Measurements from ENCODE around the gene LYPD4.
A peak's percentile ranks its signal among the peaks of the same experiment; 100 is the strongest.
"Not testable (repeated sequence)": the region's sequence is repeated elsewhere in the genome, so short reads cannot be mapped to it uniquely, and the experiment has no call there.

LYPD4 gene, protein sequence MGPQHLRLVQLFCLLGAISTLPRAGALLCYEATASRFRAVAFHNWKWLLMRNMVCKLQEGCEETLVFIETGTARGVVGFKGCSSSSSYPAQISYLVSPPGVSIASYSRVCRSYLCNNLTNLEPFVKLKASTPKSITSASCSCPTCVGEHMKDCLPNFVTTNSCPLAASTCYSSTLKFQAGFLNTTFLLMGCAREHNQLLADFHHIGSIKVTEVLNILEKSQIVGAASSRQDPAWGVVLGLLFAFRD

GRCh38 chr19:41844601-41845000 is at the start of gene LYPD4:
Gene LYPD4 (minus strand): TSS chr19:41844683. CDS start chr19:41839285, 5,398 bp downstream.
- no peak for DNase-seq

DNA sequence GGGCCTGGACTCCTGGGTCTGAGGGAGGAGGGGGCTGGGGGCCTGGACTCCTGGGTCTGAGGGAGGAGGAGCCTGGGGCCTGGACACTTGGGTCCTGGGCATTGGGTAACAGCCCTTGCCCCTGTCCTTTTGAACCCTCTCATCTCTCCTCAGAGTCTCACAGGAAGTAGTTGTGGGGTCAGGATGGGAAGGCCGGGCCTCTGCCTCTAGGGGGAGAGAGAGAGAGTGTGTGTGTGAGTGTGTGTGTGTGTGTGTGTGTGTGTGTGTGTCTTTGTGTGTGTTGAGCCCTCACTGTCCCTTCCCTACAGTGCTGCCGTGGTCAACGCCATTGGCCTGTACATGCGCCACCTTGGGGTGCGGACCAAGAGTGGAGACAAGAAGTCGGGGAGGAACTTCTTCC is 49.4 kb upstream of the LYPD4 start:
- no peak for DNase-seq

DNA sequence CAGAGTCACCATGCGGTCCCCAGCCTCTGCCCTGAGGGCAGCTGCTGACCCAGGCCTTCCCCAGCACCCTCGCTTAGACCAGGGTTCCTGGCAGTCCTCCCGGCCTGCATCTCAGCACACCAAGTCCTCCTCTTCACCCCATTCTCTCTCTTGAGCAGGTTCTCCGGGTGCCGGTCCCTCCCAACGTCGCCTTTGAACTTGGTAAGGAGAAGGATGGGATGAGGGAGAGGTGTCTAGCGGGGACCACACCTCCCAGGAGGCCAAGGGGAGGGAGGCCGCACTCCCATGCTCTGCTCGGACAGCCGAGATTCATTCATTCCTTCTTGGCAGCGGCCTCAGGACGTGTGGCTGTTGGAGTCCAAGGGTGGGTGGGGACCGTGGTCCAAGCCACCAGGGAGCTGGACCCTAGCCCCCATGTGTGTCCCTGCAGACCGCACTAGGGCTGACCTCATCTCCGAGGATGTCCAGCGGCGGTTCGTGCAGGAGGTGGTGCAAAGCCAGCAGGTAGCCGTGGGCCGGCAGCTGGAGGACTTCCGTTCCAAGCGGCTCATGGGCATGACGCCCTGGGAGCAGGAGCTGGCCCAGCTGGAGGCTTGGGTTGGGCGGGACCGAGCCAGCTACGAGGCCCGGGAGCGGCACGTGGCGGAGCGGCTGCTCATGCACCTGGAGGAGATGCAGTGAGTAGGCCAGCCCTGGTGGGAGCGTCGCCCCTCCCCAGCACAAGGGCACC is 47.9 kb upstream of the LYPD4 start:
- DNase-seq = no peak

- DNase-seq = no peak
Observed at GRCh38 chr19:41890936-41891335, 46.5 kb upstream of the LYPD4 start.

GRCh38 chr19:41889896-41890295 is 45.4 kb upstream of the LYPD4 start:
- DNase-seq = no peak

- DNase-seq = no peak
Observed at GRCh38 chr19:41888926-41889325, 44.4 kb upstream of the LYPD4 start.

GRCh38 chr19:41887711-41888382 is 43.4 kb upstream of the LYPD4 start:
- no peak for DNase-seq

DNA sequence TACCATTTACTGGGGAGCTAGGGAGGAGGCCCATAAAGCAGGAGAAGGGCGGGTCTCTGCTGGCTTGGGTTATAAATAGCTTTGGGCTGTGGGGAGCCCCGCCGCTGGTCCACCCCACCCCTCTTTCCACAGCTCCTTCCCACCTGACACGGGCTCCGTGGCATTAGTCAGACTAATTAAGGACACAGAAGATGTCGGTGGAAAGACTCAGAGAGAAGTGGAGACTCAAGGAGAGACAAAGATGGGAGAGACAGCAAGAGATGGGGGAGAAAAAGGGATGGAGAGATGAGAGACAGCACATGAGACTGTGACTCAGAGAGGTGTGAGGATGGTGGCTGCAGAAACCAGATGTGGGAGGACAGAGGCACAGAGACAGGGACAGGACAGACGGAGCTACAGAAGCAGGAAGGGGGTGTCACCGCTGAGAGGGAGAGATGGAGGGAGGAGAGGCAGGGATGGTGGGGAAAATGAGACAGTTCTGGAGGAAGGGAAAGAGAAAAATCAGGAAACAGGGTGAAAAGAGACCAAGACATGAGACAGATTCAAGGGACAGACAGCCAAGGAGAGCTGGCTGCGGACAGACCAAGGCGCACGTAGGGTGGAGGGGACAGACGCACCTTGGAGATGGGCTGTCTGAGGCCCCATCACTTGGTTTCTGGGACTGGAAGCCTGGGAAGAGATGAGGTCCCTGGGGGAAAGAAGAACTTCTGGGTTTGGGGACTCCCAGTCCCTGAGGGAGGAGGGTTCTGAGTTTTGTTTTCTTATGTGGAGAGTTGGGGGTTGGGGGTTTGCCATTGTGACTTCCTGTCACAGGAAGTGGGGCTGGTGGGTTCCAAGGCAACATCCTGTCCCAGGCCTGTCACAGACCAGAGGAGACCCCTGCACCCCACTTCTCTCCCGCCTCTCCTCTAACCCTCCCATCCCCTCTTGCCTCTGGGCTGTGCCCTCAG is 42.6 kb upstream of the LYPD4 start:
- no peak for DNase-seq

- peak; percentile 98 for DNase-seq
Observed at GRCh38 chr19:41883821-41884733, 39.6 kb upstream of the LYPD4 start.

- DNase-seq = no peak
Observed at GRCh38 chr19:41883463-41883820, 39.0 kb upstream of the LYPD4 start.

DNA sequence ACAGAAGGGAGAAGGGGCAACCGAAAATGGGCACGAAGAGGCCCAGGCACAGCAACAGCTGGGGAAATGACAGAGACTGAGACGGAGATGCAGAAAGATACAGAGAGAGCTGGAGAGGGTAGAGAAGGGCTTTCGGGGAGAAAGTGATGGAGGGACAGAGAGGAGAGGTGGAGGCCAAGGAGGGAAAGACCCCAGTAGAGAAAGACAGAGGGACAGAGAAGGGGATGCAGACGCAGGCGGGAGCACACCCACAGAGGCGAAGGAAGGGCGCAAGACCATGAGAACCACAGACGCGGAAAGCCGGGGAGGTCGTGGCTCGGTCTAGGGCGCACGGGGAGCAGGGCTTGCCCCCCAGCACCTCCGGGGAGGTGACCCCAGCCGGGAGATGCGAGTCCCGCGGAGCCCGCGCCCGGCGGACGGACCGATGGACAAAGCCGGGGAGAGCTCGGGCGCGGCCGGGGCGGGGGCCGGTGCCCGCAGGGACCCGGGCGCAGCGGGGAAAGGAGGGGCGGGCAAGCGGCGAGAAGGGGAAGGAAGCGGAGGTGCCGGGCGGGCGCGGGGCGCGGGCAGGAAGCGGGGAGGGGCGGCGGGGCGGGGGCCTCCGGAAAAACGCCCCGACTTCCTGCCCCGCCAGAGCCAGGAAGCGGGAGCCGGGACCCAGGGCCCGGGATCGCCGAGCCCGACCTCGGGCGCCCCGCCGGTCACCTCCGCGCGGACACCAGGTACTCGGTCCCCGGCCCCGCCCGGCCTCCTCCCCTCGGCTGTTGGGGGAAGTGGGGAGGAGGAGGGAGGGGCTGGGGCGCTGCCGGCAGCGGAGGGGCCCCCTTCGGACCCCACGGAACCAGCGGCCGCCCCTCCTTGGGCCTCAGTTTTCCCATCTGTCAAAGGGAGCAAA is 38.3 kb upstream of the LYPD4 start, which contains the start of gene ARHGEF1:
Gene ARHGEF1, plus strand, starts transcription at position 617 of the 895 bp plus-strand sequence. CDS start 4,899 bp downstream, outside the sequence.
- peak; percentile 52 for DNase-seq

DNA sequence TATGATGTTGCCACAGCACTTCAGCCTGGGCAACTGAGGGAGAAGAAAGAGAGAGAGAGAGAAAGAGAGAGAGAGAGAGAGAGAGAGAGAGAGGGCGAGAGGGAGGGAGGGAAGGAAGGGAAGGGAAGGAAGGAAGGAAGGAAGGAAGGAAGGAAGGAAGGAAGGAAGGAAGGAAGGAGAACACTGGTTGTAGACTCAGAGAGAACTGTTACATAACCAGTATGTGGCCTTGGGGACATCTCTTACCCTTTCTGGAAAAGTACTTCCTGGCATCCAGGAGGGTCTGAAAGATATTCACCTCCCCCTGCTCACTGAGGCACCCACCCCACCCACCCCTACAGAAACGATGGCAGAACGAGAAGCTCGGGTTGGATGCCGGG is 35.8 kb upstream of the LYPD4 start:
- DNase-seq = no peak

- no peak for DNase-seq
Observed at GRCh38 chr19:41879670-41880328, 35.3 kb upstream of the LYPD4 start.

DNA sequence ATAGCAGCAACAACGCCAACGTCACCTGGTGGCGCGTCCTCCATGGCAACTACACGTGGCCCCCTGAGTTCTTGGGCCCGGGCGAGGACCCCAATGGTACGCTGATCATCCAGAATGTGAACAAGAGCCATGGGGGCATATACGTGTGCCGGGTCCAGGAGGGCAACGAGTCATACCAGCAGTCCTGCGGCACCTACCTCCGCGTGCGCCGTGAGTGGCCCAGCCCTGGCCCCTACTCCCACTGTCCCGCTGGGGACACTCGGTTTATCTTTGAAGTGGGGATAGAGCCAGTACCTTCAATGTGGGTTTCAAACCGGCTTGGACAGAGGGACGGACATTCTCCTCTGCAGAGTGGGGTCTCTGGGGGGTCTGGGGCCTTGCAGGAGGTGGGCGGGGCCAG is 34.6 kb upstream of the LYPD4 start:
- no peak for DNase-seq

- peak; percentile 34 for DNase-seq
Observed at GRCh38 chr19:41877916-41878905, 33.7 kb upstream of the LYPD4 start.

DNA sequence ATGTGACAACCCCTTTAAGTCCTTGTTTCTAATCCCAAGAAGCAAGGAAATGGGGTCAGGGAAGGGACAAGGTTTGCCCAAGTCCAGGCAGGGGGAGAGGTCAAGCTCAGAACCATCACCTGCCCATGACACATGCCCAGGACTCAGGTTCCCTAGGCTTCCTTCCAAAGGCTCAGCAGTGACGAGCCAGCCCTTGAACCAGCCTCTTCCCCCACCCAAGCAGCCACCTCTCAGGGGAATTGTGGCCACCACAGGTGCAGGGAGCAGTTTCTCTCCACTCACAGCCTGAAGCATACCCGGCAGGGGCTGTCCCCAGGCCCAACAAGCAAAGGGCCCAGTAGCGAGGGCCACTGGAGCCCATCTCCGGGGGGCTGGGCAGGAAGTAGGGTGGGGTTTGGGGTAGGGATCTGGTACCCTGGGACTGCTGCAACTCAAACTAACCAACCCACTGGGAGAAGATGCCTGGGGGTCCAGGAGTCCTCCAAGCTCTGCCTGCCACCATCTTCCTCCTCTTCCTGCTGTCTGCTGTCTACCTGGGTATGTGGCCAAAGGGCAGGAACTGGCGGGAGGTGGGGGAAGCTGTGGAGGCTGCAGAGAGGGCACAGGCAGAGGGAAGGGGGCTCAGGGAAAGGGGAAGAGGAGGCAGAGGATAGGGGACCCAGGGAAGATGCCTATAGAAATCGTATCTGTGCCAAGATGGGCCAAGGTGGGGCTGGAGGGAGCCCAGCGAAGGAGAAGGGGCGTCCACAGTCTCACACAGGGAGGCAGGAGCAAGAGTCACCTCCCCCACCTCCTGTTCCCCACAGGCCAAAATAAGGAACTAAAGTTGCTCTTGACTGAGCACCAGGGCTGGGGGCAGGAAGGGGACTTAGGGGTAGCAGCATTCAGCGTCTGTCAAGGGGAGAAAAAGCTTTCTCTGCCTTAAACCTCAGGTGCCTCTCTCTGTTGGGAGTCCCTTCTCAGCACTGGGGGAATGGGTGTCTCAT is 32.7 kb upstream of the LYPD4 start, which contains the start of gene CD79A:
Gene CD79A, plus strand, starts transcription at position 433 of the 986 bp plus-strand sequence. Its CDS starts 26 bp downstream, at position 459.
- DNase-seq = peak; percentile 40

DNA sequence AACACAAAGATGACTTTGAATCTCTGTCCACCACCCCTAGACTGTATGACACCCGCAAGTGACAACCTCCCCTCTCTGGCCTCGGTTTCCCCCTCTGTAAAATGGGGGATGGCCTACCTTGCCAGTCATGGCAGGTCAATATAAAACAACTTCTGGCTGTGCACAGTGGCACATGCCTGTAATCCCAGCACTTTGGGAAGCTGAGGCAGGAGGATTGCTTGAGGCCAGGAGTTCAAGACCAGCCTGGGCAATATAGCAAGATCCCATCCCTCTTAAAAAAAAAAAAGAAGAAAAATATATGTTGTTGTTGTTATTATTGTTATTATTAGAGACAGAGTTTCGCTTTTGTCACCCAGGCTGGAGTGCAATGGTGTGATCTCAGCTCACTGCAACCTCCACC is 31.5 kb upstream of the LYPD4 start:
- DNase-seq = not testable (repeated sequence)
